ENCODE measurements around the gene TFDP1.
"Not testable (repeated sequence)": the region's sequence is repeated elsewhere in the genome, so short reads cannot be mapped to it uniquely, and the experiment has no call there.

The TFDP1 gene

DNA sequence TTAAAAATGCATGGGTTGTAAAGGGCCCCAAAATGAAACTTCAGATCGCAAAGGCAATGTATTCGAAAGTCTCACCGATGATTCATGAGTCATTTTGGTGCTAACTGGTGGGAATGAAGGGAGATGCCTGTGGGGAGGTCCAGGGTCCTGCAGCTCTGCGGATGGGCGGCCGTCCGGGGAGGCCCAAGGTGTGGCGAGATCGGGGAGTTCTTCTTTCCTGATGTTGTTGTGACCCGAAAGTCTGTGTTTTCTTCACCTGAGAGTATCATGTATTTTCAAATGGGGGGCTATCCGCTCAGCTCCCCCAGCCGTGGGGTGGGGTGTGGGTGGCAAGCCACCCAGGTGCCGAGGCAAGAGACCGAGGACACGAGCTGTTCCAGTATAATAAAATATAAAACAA, 36.5 kb downstream of the TFDP1 start:
- DNase-seq, result no peak

DNA sequence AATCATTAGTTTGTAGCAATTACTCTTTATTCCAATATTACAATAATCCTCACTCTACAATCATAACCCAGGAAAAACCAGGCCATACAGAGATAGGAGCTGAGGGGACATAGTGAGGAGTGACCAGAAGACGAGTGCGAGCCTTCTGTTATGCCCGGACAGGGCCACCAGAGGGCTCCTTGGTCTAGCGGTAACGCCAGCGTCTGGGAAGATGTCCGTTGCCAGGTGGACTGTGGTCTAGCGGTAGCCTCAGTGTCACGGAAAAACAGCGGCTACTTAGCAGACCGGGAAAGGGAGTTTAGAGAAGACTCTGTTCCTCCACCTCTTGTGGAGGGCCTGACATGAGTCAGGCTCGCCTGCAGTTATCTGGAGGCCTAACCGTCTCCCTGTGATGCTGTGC, 36.9 kb downstream of the TFDP1 start:
- DNase-seq, result not testable (repeated sequence)

DNA sequence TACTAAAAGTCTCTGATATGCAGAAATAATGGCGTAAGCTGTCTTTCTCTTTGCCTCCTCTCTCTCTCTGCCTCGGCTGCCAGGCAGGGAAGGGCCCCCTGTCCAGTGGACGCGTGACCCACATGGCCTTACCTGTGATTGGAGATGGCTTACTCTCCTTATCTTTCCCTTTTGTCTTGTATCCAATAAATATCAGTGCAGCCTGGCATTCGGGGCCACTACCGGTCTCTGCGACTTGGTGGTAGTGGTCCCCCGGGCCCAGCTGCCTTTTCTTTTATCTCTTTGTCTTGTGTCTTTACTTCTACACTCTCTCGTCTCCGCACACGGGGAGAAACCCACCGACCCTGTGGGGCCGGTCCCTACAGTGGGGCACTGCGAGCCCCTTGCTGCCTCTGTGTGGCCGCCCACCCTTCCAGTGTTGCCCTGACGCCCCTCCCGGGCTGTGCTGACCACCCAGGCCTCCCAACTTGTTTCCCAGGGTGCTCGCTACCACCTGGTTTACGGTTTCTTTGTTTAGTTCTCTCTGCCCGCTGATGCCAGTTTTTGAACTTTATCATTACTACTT, 37.5 kb downstream of the TFDP1 start:
- not testable (repeated sequence) for DNase-seq

DNA sequence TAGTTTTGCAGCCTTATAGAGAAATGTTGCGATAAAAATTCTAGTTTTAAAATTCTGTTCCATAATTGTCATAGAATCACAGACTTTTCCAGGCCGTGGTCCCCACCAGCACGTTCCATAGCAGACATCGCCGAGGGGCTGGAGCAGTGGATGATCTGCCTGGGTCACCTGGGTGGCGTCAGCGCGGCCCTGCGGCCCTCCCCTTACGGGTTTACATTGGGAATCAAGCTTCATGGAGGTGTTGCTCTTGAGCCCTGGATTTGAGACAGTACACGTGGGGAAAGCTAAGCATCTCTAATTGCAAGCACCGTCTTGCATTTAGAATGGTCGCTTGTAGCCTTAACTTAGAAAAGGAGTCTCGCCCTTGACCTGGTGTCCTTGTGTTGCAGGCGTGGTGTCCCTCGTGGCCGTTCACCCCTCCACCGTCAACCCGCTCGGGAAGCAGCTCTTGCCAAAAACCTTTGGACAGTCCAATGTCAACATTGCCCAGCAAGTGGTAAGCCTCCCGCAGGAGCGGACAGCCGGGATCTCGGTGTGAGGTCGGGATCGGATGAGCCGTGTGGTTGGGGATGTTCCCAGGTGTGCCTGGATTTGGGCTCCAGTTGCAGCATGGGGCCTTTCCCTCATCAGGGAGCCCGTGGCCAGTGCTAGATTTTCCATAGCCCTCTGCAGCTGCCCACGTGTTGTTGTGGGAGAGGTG, 38.4 kb downstream of the TFDP1 start:
- no peak for DNase-seq

DNA sequence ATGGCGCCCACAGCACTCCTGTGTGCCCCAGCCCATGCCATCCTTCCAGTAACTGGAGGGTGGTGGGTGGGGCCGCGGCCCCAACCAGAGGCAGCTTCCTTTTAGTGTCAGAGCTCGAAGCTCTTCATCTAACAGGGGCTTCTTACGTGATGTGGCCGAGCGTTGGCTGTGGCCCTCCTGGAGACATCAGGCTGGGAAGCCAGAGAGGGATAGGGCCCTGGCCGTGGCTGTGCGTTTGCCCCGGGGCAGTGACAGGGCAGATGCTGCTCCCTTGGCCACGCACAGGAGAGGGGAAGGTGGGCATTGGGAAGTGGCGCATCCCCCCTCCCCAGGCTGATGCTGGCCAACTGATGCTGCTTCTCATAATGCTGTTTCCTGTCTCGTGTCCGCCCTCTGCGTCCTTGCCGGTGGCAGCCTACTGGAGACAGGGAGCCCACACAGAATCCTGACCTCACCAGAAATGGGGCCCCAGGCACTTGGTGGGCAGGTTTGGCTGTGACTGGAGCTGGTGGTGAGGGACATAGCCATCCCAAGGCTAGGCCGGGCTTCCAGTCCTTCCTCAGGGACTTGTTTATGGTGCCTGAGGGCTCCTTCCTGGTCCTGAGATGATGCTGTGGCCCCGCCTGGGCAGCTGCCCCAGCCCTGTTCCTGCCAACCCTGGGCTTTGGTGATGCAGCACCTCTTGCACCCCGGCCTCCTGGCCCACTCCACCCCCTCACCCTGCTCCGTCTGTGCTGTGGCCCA, 39.1 kb downstream of the TFDP1 start:
- DNase-seq, result no peak

DNA sequence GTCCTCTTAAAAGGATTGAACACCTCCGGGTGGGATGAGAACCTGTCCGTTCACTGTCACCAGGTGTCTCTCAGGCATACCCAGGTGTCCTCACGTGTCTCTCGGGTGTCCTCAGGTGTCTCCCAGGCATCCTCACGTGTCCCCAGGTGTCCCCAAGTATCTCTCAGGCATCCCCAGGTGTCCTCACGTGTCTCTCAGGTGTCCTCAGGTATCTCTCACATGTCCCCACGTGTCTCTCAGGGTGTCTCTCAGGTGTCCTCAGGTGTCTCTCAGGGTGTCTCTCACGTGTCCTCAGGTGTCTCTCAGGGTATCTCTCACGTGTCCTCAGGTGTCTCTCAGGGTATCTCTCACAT, 39.7 kb downstream of the TFDP1 start:
- no peak for DNase-seq

DNA sequence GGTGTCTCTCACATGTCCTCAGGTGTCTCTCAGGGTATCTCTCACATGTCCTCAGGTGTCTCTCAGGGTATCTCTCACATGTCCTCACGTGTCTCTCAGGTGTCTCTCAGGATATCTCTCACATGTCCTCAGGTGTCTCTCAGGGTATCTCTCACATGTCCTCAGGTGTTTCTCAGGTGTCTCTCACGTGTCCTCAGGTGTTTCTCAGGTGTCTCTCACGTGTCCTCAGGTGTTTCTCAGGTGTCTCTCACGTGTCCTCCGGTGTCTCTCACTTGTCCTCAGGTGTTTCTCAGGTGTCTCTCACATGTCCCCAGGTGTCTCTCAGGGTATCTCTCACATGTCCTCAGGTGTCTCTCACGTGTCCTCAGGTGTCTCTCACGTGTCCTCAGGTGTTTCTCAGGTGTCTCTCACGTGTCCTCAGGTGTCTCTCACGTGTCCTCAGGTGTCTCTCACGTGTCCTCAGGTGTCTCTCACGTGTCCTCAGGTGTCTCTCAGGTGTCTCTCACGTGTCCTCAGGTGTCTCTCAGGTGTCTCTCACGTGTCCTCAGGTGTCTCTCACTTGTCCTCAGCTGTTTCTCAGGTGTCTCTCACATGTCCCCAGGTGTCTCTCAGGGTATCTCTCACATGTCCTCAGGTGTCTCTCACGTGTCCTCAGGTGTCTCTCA, 40.2 kb downstream of the TFDP1 start:
- not testable (repeated sequence) for DNase-seq

DNA sequence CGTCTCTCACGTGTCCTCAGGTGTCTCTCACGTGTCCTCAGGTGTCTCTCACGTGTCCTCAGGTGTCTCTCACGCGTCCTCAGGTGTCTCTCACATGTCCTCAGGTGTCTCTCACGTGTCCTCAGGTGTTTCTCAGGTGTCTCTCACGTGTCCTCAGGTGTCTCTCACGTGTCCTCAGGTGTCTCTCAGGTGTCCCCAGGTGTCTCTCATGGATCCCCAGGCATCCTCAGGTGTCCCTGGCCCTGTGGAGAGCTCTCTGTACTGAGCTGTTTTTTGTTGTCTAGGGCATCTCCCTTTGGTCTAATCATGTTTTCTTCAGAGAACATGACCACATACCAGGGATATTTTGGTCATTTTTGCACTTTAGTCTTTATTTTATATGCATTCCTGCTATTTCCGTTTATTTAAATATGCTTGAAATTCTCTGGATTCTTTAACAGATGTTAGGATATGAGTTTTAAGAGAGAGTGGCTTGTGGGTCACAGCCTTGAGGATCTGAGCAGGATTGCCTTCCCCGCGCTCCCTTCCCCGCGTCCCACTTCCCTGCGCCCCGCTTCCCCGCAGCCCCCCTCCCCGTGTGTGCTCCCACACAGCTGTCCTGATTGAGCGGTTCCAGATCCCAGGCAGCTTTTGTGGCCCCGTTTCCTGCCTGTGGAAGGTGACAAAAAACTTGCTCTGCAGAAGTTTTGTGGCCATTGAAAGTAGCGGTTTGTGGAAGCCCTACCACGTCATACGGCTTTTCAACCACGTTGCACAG, 41.6 kb downstream of the TFDP1 start:
- no peak for DNase-seq

DNA sequence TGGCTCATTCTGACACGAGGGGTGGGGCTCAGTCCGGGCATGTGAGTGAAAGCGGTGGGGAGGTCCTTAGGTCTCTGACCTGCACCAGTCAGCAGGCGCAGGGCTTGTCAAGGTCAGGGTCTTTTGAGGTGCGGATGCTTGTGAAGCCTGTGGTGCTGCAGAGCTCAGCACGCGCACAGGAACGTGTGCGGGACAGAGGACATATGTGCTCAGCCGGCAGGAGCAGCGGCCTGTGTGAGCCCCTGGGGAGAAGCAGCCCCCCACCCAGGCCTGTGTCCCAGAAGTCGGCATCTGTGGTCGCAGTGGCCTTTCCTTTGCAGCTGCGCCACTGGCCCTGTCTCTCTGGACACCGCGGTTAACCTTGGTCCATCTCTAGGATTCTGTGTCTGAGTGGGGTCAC, 42.6 kb downstream of the TFDP1 start:
- no peak for DNase-seq

DNA sequence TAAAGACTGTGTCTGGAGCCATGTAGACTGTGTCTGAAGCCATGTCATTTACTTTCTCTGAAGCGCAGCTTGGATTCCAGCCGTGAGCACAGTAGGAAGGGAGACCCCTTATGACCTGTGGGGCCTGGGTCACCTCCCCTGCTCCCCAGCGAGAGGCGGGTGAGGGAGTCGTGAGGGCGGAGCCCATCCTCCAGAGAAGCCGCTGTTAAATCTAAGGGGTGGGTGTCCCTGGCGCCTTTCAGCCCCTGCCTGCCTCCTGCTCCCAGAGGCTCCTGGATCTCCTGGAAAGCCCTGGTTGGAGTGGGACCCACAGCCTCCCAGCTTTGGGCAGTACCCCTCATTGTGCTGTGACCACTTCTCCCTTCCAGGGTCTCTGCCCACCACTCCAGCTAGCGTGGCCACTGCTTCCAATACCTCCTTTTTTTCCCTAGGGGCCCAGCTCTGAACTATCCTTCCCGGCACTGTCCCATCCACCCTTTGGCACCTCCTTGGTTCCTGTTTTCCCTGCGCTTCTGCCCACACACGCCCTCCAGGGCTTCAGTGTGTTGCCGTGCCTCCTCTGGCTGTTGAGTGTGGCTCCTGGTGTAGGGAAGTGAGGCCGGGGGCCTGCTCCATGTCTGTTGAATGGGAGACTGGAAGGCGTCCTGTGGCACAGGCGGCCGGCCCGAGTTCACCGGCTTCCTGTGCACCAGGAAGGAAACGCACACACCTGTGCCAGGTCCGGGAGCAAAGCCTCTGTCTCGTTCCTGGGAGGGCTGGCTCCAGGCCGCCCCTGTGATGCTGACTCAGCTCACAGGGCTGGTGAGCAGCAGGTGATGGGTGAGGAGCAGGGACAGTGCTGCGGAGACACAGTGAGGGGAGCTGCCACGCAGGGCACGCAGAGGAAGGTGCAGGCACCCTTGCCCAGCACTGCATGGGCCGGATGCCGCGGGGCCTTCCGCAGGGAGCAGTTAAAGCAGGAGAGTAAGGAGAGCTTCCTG, 44.0 kb downstream of the TFDP1 start:
- DNase-seq, result no peak

DNA sequence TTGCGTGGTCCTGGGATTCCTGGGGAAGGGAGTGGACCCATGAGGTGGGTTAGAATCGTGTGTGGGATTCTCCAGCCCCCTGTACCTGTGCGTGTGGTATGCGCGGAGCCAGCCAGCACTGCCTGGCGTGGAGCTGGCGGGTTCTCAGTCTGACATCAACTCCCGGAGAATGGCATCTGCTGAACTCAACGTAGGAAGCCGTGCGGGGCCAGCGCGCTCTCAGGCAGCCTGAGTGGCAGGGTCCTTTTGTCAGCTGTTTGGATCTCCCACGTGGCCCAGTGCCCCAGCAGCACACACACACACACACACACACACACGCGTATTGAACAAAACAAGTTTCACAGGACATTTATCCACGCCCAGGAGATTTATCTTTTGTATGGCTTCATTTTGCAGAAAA, 45.3 kb downstream of the TFDP1 start:
- no peak for DNase-seq

DNA sequence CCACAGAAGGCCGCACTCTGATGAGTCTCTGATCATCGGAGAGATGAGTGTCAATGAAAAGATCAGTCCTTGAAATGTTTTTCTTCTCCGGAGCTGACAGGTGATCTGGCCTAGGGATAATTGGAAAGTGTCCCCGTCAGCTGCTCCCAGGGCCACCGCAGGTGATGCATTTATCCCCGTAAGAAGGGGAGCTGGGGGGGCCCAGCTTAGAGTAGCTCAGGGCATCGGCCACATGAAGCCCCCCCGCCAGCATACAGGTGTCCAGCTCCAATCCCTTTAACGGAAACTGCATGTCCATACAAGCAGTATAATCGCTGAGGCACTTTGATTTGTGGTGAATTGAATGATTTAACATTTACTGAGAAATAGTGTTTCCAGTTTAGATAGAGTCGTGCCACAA, 45.7 kb downstream of the TFDP1 start:
- no peak for DNase-seq

DNA sequence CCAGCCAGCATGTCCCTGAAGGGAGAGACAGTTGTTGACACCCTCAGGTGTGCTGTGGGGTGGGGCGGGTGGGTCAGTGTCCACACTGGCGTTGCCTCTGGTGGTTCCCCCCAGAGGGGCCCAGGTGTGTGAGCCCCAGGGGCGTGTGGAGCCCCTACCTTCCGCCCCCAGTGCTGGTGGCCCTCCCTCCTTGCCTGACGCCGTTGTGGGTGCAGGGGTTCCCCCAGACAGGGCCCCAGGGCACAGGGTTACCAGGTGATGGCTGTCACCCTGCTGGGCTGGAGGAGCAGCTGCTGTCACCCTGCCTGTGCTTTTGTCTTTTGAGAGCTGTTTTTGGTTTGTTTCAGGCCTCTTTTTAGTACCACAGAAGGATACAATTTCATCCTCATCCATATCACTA, 46.3 kb downstream of the TFDP1 start:
- DNase-seq, result no peak

DNA sequence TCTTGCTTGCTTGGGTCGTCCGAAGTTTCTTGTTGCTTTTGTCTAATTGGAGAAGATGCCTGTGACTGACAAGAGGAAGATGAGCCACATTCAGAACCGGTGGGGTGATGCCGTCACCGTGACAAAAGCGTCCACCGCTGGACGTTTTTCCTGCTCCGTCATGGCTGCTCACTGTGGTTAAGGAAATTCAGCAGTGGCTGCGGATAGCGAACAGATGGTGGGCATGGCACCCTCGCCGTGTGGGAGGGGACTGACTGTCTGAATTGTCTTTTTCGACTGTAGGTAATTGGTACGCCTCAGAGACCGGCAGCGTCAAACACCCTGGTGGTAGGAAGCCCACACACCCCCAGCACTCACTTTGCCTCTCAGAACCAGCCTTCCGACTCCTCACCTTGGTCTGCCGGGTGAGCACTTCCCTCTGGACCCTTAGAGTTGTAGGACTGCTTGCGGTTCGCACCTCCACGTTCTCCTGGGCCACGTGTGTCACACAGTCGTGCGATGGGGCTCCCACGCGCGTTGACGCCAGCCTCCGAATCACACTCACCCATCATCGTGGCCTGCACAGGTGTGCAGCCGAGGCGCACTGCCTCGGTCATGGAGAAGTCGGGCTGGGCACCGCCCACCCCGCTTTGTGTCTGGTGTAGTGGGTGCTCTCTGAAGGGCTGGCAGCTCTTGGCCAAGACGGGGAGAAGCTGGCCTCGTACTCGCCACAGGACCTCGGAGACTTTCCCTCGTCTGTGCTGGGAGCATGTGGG, 47.0 kb downstream of the TFDP1 start:
- DNase-seq, result no peak

DNA sequence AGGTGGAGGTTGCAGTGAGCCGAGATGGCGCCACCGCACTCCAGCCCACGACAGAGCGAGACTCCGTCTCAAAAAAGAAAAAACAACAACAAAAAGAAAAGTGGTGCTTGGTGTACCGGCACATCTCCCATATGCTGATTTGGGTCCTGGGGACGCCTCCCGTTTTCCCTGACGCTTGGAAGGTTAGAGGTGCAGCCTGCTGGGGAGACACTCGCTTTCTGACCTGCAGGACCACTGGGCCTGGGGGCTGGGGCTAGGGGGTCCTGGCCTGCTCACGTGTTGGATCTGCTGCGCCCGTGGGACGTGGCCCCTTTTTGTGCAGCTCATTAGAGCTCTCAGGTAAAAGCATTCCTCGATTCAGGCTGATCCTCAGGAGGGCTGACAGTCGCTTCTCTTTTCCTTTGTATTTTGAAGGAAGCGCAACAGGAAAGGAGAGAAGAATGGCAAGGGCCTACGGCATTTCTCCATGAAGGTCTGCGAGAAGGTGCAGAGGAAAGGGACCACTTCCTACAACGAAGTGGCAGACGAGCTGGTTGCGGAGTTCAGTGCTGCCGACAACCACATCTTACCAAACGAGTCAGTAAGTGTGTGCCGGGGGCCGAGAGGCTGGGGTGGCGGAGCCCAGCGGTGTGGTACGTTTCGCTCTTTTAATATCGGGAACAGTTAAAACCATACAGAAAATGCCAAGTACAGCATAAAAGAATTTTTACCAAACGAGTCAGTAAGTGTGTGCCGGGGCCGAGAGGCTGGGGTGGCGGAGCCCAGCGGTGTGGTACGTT, 48.3 kb downstream of the TFDP1 start:
- DNase-seq, result no peak

DNA sequence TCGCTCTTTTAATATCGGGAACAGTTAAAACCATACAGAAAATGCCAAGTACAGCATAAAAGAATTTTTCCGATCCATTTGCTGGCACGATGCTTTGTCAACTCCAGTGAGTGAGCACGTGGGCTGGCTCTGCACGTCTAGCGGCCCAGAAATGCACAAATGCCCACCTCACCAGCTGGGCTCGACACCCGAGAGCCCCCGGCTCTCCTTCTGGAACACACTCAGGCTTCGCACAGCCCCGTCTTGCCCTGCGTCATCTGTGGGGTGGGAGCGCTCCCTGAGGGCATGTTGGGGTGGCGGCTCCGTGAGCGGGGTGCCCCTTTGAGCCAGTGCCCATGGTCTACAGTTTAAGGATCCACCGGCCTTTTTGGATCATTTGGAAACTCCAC, 48.9 kb downstream of the TFDP1 start:
- DNase-seq, result no peak

DNA sequence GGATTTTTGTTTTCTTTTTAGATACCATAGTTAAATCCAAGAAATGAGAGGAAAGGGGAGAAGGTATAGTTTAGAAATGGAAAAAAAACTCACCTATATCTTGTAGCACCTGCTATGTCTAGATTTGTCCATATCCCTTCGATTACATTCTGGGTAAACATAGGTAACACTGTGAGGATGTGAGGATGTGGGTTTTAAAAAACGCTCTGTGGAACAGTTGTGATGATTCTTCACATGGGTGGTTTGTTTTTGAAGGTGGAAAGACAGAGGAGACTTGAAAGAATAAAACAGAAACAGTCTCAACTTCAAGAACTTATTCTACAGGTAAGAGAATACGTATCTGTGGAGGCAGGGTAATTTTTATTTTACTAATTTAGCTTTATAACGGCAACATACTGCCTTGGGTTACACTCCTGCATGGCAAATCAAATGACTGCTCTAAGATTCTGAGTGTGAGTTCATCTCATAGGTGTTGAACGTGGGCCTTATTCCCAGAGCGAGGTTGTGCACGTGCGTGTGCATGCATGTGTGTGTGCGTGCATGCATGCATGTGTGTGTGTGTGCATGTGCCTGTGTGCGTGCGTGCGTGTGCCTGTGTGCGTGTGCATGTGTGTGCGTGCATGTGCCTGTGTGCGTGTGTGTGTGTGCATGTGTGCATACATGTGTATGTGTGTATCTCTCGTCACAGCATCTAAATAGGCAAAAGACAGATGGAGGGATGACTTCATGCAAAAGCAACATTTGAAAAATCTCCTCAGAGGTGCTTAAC, 49.9 kb downstream of the TFDP1 start:
- DNase-seq, result no peak

DNA sequence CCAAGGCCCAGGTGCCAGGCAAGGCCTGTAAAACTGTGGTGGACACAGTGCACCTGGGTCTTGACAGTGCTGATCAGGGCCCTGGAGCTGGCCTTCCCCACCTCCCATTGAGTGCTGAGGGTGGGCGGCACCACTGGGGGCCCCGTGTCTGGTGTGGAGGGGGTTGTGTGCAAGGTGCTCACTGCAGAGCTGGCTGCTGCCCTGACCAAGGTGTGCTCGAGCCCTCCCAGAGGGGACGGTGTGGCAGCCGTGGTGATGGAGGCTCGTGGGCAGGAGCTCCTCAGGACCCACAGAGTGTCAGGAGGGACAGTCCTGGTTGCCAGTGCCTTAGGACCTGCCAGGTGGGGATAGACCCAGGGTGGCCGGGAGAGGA, 50.5 kb downstream of the TFDP1 start:
- DNase-seq, result no peak

DNA sequence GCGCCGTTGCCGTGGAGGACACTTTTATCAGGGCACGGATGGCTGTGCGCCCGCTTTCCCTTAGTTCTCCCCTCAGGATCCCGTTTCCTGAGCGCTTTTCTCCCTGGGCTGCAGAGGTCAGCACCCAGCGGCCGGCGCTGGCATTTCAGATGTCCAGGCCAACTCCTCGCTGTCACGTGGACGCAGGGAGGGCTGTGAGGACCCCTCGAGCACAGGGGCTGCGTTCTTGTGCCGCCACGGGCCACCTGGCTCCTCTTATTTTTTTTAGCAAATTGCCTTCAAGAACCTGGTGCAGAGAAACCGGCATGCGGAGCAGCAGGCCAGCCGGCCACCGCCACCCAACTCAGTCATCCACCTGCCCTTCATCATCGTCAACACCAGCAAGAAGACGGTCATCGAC, 51.2 kb downstream of the TFDP1 start:
- no peak for DNase-seq
